Neural cell (in vitro differentiated cells): ENCODE results near the gene CDHR4. TPM values are rescaled to one million over a fixed set of nuclear protein-coding genes. Genes with fewer than 3 reads are reported as not detected.

Experiments
- H2AFZ ChIP-seq: fragments of 200-600, 300-800 bp; sonication (generic), shearing (Covaris generic); 2 replicates; pipeline ENCODE4 v1.6.0; 2014; ENCODE audit warnings: low read depth, mild to moderate bottlenecking, antibody characterized with exemption, low read length, moderate library complexity
- H3F3A ChIP-seq: fragments of 200-600 bp; shearing (Covaris generic); 2 replicates; pipeline ENCODE4 v1.6.1; 2016; ENCODE audit warnings: mild to moderate bottlenecking, moderate library complexity, mixed read lengths, antibody characterized with exemption, low read length; ENCODE audit not compliant: insufficient read depth, poor library complexity, severe bottlenecking
- H3K27ac ChIP-seq: fragments of 200-600, 300-800 bp; sonication (generic), shearing (Covaris generic); 2 replicates; pipeline ENCODE4 v1.5.1; 2014; ENCODE audit warnings: mild to moderate bottlenecking, low read length, moderate library complexity
- H3K27me3 ChIP-seq: fragments of 300-800, 200-600 bp; sonication (generic), shearing (Covaris generic); 2 replicates; pipeline ENCODE4 v1.6.0; 2014; ENCODE audit warnings: mild to moderate bottlenecking, low read depth, low read length, moderate library complexity; ENCODE audit not compliant: insufficient read depth
- H3K36me3 ChIP-seq: fragments of 300-800, 200-600 bp; sonication (generic), shearing (Covaris generic); 2 replicates; pipeline ENCODE4 v1.5.1; 2014; ENCODE audit warnings: mild to moderate bottlenecking, antibody characterized with exemption, low read length, moderate library complexity; ENCODE audit not compliant: insufficient read depth
- H3K4me2 ChIP-seq: fragments of 300-800, 200-600 bp; sonication (generic), shearing (Covaris generic); 2 replicates; pipeline ENCODE4 v1.6.0; 2014; ENCODE audit warnings: mild to moderate bottlenecking, low read length
- H3K4me3 ChIP-seq: fragments of 300-800, 200-600 bp; sonication (generic), shearing (Covaris generic); 2 replicates; pipeline ENCODE4 v1.5.1; 2014; ENCODE audit warnings: mild to moderate bottlenecking, low read length, moderate library complexity
- H3K79me2 ChIP-seq: fragments of 200-600 bp; shearing (Covaris generic); replicated peaks from 2 replicates; pipeline ENCODE4 v1.6.0; 2014; ENCODE audit warnings: mild to moderate bottlenecking, low read length, moderate library complexity; ENCODE audit not compliant: insufficient read depth
- H3K9ac ChIP-seq: fragments of 300-800, 200-600 bp; sonication (generic), shearing (Covaris generic); 2 replicates; pipeline ENCODE4 v1.6.1; 2016; ENCODE audit warnings: mild to moderate bottlenecking, low read length, mixed read lengths
- H3K9me2 ChIP-seq: fragments of 200-600 bp; shearing (Covaris generic); 2 replicates; pipeline ENCODE4 v1.6.1; 2016; ENCODE audit warnings: mild to moderate bottlenecking, low read length, mixed read lengths; ENCODE audit not compliant: insufficient read depth
- H3K9me3 ChIP-seq: fragments of 200-600, 300-800 bp; sonication (generic), shearing (Covaris generic); 2 replicates; pipeline ENCODE4 v1.6.1; 2016; ENCODE audit warnings: mild to moderate bottlenecking, mixed run types, low read length, moderate library complexity, mixed read lengths
- H4K20me1 ChIP-seq: fragments of 200-600 bp; shearing (Covaris generic); 2 replicates; pipeline ENCODE4 v1.6.1; 2016; ENCODE audit warnings: mild to moderate bottlenecking, mixed run types; ENCODE audit not compliant: insufficient read depth
- EP300 ChIP-seq: fragments of 450-650 bp; conservative IDR thresholded peaks from 2 replicates; pipeline ENCODE4 v1.6.1; 2014; ENCODE audit warnings: antibody characterized with exemption, mild to moderate bottlenecking, moderate library complexity; ENCODE audit not compliant: poor library complexity, severe bottlenecking
- EZH2 ChIP-seq: fragments of 200-600, 300-800 bp; shearing (Covaris generic), sonication (generic); IDR thresholded peaks from 2 replicates; pipeline ENCODE4 v1.6.1; 2014; ENCODE audit warnings: antibody characterized with exemption, low read length, borderline replicate concordance, mild to moderate bottlenecking; ENCODE audit not compliant: insufficient read depth, poor library complexity, severe bottlenecking
- MXI1 ChIP-seq: fragments of 450-650 bp; conservative IDR thresholded peaks from 2 replicates; pipeline ENCODE4 v1.6.1; 2014; ENCODE audit warnings: antibody characterized with exemption, mild to moderate bottlenecking; ENCODE audit not compliant: poor library complexity, severe bottlenecking
- POLR2AphosphoS5 ChIP-seq: IDR thresholded peaks from 2 replicates; pipeline ENCODE4 v1.6.1; 2012
- RAD21 ChIP-seq: fragments of 450-650 bp; conservative IDR thresholded peaks from 2 replicates; pipeline ENCODE4 v1.6.1; 2014; ENCODE audit warnings: antibody characterized with exemption, mild to moderate bottlenecking, moderate library complexity
- SMC3 ChIP-seq: fragments of 450-650 bp; conservative IDR thresholded peaks from 2 replicates; pipeline ENCODE4 v1.6.1; 2014; ENCODE audit warnings: antibody characterized with exemption, mild to moderate bottlenecking, moderate library complexity; ENCODE audit not compliant: poor library complexity
- TAF1 ChIP-seq: IDR thresholded peaks from 2 replicates; pipeline ENCODE4 v1.6.1; 2012; ENCODE audit warnings: low read depth
- polyA plus RNA-seq: library from polyadenylated mRNA; depleted of rRNA; stranded (reverse); fragments of >200 nt; gene quantifications from 2 replicates; pipeline ENCODE4 v1.2.3, GENCODE V29; 2014
- TF ChIP-seq, protein P1 (sequence below): fragments of 450-650 bp; IDR thresholded peaks from 2 replicates; pipeline ENCODE4 v1.5.1; 2014; ENCODE audit warnings: antibody characterized with exemption, mild to moderate bottlenecking, moderate library complexity; ENCODE audit not compliant: poor library complexity, severe bottlenecking
- TF ChIP-seq, protein P2 (sequence below): IDR thresholded peaks from 2 replicates; pipeline ENCODE4 v1.6.1; 2012; ENCODE audit warnings: borderline replicate concordance

The CDHR4 gene
- polyA plus RNA-seq, 1 donor from 2014 or later: not detected

DNA sequence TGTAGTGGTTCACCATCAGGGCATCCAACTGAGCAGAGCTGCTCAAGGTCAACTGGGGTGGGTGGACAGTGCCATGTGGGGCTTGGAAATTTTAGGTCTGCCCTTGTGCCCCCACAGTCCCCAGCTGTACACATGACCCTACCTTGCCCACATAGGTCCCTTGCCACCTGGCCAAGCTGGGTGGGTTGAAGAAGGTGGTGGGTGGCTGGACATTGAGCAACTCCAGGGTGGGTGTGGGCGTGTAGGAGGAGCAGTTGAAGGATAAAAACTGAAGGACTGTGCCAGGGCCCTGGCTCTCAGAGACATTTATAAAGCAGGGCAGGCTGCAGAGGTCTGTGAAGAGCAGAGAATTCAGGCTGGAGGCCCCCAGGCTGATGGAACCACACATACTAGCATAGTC lies 568 bp downstream of the CDHR4 start:
- H3K36me3 ChIP-seq: no peaks in the 10 kb centered on the region
- H3K9me2 ChIP-seq: no peaks in the 10 kb centered on the region
- H4K20me1 ChIP-seq: no peaks in the 10 kb centered on the region
- H3K9me3 ChIP-seq: no peaks in the 10 kb centered on the region
- peaks cover 10% of the 10 kb centered on the region for H3K27me3 ChIP-seq
- TF ChIP-seq RAD21 (no peak), TAF1 (no peak), EZH2 (no peak), EP300 (no peak), POLR2AphosphoS5 (no peak), MXI1 (no peak), SMC3 (no peak)
- TF ChIP-seq, protein P1, sequence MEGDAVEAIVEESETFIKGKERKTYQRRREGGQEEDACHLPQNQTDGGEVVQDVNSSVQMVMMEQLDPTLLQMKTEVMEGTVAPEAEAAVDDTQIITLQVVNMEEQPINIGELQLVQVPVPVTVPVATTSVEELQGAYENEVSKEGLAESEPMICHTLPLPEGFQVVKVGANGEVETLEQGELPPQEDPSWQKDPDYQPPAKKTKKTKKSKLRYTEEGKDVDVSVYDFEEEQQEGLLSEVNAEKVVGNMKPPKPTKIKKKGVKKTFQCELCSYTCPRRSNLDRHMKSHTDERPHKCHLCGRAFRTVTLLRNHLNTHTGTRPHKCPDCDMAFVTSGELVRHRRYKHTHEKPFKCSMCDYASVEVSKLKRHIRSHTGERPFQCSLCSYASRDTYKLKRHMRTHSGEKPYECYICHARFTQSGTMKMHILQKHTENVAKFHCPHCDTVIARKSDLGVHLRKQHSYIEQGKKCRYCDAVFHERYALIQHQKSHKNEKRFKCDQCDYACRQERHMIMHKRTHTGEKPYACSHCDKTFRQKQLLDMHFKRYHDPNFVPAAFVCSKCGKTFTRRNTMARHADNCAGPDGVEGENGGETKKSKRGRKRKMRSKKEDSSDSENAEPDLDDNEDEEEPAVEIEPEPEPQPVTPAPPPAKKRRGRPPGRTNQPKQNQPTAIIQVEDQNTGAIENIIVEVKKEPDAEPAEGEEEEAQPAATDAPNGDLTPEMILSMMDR: no peak
- TF ChIP-seq, protein P2, sequence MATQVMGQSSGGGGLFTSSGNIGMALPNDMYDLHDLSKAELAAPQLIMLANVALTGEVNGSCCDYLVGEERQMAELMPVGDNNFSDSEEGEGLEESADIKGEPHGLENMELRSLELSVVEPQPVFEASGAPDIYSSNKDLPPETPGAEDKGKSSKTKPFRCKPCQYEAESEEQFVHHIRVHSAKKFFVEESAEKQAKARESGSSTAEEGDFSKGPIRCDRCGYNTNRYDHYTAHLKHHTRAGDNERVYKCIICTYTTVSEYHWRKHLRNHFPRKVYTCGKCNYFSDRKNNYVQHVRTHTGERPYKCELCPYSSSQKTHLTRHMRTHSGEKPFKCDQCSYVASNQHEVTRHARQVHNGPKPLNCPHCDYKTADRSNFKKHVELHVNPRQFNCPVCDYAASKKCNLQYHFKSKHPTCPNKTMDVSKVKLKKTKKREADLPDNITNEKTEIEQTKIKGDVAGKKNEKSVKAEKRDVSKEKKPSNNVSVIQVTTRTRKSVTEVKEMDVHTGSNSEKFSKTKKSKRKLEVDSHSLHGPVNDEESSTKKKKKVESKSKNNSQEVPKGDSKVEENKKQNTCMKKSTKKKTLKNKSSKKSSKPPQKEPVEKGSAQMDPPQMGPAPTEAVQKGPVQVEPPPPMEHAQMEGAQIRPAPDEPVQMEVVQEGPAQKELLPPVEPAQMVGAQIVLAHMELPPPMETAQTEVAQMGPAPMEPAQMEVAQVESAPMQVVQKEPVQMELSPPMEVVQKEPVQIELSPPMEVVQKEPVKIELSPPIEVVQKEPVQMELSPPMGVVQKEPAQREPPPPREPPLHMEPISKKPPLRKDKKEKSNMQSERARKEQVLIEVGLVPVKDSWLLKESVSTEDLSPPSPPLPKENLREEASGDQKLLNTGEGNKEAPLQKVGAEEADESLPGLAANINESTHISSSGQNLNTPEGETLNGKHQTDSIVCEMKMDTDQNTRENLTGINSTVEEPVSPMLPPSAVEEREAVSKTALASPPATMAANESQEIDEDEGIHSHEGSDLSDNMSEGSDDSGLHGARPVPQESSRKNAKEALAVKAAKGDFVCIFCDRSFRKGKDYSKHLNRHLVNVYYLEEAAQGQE: no peak
- H3K4me2 ChIP-seq: no peak overlapping the region
- no peaks in the 10 kb centered on the region for H3K79me2 ChIP-seq
- H3K9ac ChIP-seq: no peak overlapping the region
- H2AFZ ChIP-seq: no peak overlapping the region
- no peak overlapping the region for H3K27ac ChIP-seq
- no peaks in the 10 kb centered on the region for H3F3A ChIP-seq
- H3K4me3 ChIP-seq: no peak overlapping the region

DNA sequence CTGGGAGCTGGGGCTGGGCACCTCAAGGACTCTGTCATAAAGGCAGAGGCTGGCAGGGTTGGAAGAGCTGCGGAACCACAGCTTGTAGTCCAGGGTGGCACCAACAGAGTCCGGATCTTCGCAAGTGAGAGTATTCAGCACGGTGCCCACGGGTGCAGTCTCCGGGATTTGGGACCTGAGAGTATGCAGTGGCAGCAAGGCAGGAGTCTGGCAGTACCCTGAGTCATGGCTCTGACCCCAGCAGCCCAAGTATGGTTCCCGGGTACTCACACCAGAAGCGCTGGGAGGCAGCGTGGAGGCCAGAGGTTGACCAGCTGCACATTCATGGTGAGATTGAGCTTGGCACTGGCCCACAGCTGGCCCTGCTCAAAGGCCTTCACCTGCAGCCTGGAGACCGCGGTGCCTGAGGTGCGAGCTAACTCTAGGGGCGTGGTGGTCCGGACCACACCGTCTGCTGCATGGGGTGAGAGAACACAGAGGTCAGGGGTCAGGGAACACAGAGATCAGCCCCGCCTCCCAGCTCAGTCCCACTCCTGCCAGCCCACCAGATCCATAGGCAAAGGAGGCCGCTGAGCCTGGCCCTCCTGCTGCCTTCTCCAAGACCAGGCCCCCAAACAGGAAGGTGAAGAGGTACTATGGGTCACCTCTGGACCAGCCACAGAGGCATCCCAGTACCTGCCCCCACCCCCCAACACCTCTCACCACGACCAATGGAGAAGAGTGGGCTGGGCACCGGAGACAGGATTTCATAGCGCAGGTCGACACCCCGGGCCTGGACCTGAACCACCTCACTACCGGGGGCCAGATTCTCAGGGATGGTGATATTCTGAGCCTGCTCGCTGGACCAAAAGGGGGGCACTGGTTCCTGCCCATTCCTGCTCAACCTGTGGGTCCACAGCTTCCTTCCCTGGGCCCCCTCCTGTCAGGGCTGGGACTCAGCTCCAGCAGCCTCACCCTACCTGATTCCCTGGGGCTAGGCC lies 4.5 kb downstream of the CDHR4 start:
- TF ChIP-seq MXI1 (no peak), EP300 (no peak), POLR2AphosphoS5 (no peak), SMC3 (no peak), TAF1 (no peak), EZH2 (no peak), RAD21 (no peak)
- TF ChIP-seq, protein P1: no peak
- TF ChIP-seq, protein P2: no peak
- H3K27me3 ChIP-seq: no peaks in the 10 kb centered on the region
- no peak overlapping the region for H3K27ac ChIP-seq
- H3K4me3 ChIP-seq: no peak overlapping the region
- no peak overlapping the region for H3K4me2 ChIP-seq
- H3F3A ChIP-seq: no peaks in the 10 kb centered on the region
- no peaks in the 10 kb centered on the region for H3K36me3 ChIP-seq
- no peaks in the 10 kb centered on the region for H4K20me1 ChIP-seq
- no peaks in the 10 kb centered on the region for H3K9me3 ChIP-seq
- H3K9me2 ChIP-seq: no peaks in the 10 kb centered on the region
- no peaks in the 10 kb centered on the region for H3K79me2 ChIP-seq
- H3K9ac ChIP-seq: no peak overlapping the region
- no peak overlapping the region for H2AFZ ChIP-seq
